ENCODE measurements around the gene SSH3.

DNA sequence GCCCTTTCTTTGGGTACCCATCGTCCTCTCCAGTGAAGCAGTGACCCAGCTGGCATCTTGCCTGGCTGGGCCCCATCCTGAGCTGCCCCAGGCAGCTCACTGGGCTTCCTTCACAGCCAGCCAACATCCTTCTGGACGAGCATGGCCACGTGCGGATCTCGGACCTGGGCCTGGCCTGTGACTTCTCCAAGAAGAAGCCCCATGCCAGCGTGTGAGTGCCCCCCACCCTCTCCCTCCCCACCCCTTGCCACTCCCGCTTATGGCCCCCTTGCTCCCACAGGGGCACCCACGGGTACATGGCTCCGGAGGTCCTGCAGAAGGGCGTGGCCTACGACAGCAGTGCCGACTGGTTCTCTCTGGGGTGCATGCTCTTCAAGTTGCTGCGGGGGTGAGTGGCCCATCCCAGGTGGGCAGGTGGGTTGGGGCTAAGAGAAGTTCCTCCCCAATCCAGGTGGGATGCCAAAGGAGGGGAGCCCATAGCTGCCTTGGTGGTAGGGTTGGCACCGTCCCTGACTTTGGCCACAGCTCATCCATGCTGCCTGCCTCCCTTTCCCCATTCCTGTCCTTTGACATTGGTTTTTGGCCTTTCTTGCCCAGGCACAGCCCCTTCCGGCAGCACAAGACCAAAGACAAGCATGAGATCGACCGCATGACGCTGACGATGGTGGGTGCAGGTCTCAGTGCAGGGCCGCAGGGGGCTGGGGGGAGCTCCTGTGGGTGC lies 21.0 kb upstream of the SSH3 start:
- TF ChIP-seq POLR2A (IDR thresholded peaks at IDR 0.05; ENCODE audit: low read length) (no peak), GATA1 (IDR thresholded peaks at IDR 0.05; ENCODE audit: low read depth, low read length) (no peak)
